Right lung (tissue), 5 donors: Measurements from ENCODE around the gene SRL. TPM values are rescaled to one million over a fixed set of nuclear protein-coding genes. Genes with fewer than 3 reads are reported as not detected.
A peak's percentile ranks its signal among the peaks of the same experiment; 100 is the strongest.
"Not testable (repeated sequence)": the region's sequence is repeated elsewhere in the genome, so short reads cannot be mapped to it uniquely, and the experiment has no call there.

Experiments used
- DNase-seq, 2 donors: peaks; one replicate each; pipeline ENCODE4 v3.0.0-alpha.2; 2013
- polyA plus RNA-seq, 5 donors: library from polyadenylated mRNA; unstranded; fragments of 120-200 nt; gene quantifications; one replicate each; pipeline versions ENCODE4 v1.2.1 to v1.2.3, GENCODE V29; 2013; ENCODE audit warnings: inconsistent platforms in 1 of 5, low replicate concordance in 1 of 5; ENCODE audit not compliant: insufficient read length in 5 of 5, insufficient read depth in 1 of 5

Gene SRL
- polyA plus RNA-seq, 5 donors: 4.4 to 25.9 (median 5.7) TPM

GRCh38 chr16:4262303-4262835 lies 20.5 kb upstream of the SRL start:
- DNase-seq: no peak

GRCh38 chr16:4261557-4262172 lies 19.8 kb upstream of the SRL start:
- no peak for DNase-seq

GRCh38 chr16:4260360-4260759 lies 18.5 kb upstream of the SRL start:
- DNase-seq: peak in 1 of 2 donors; percentile 38

GRCh38 chr16:4257646-4258556 lies 16.0 kb upstream of the SRL start:
- DNase-seq: no peak

GRCh38 chr16:4253394-4254150 lies 11.7 kb upstream of the SRL start:
- peak; percentile 99 to 100 for DNase-seq

- not testable (repeated sequence) for DNase-seq
Measured at GRCh38 chr16:4253012-4253393, 11.1 kb upstream of the SRL start.

GRCh38 chr16:4249530-4250308 lies 7.8 kb upstream of the SRL start:
- DNase-seq: no peak

GRCh38 chr16:4247460-4247784 lies 5.5 kb upstream of the SRL start:
- DNase-seq: no peak

GRCh38 chr16:4246777-4247459 lies 5.0 kb upstream of the SRL start:
- DNase-seq: no peak

GRCh38 chr16:4245077-4245791 lies 3.4 kb upstream of the SRL start:
- DNase-seq: no peak

GRCh38 chr16:4244254-4245076 lies 2.6 kb upstream of the SRL start:
- DNase-seq: no peak

- DNase-seq: no peak
Measured at GRCh38 chr16:4241258-4241927, 487 bp downstream of the SRL start.

GRCh38 chr16:4240624-4241023 lies 1.3 kb downstream of the SRL start:
- no peak for DNase-seq

GRCh38 chr16:4239682-4240175 lies 2.2 kb downstream of the SRL start:
- DNase-seq: no peak

- no peak for DNase-seq
Measured at GRCh38 chr16:4239020-4239419, 2.9 kb downstream of the SRL start.

GRCh38 chr16:4233431-4233830 lies 8.4 kb downstream of the SRL start:
- no peak for DNase-seq

GRCh38 chr16:4232541-4233386 lies 9.1 kb downstream of the SRL start:
- no peak for DNase-seq

- no peak for DNase-seq
Measured at GRCh38 chr16:4231886-4232285, 10.0 kb downstream of the SRL start.
